GM19328 (cell line): ENCODE results near the gene ZNF573.
A peak's percentile ranks its signal among the peaks of the same experiment; 100 is the strongest.
"Not testable (repeated sequence)": the region's sequence is repeated elsewhere in the genome, so short reads cannot be mapped to it uniquely, and the experiment has no call there.

Experiments used
- ATAC-seq: cut with Tn5 transposase; IDR thresholded peaks from one replicate; pipeline ENCODE4 v1.9.1; 2021; ENCODE audit warnings: mild to moderate bottlenecking, moderate library complexity; ENCODE audit not compliant: unreplicated experiment

The ZNF573 gene

GRCh38 chr19:37779127-37780005, at the start of gene ZNF573:
TSS of gene ZNF573 (minus strand) at chr19:37779586. CDS start at chr19:37773729, 5,857 bp downstream.
- ATAC-seq: peak; percentile 71

- ATAC-seq: no peak
These were observed 38.0 kb upstream of the ZNF573 start for GRCh38 chr19:37817180-37817981.

GRCh38 chr19:37815611-37816010, 36.2 kb upstream of the ZNF573 start:
- ATAC-seq: not testable (repeated sequence)

GRCh38 chr19:37813340-37813739, 34.0 kb upstream of the ZNF573 start:
- no peak for ATAC-seq

GRCh38 chr19:37809366-37809765, 30.0 kb upstream of the ZNF573 start:
- ATAC-seq: no peak

- no peak for ATAC-seq
These were observed 24.0 kb upstream of the ZNF573 start for GRCh38 chr19:37803249-37803840.

GRCh38 chr19:37790244-37790925, 11.0 kb upstream of the ZNF573 start:
- no peak for ATAC-seq

GRCh38 chr19:37778613-37779126, 716 bp downstream of the ZNF573 start:
- ATAC-seq: peak; percentile 19

- no peak for ATAC-seq
These were observed 8.4 kb downstream of the ZNF573 start for GRCh38 chr19:37770985-37771384.

- no peak for ATAC-seq
These were observed 15.9 kb downstream of the ZNF573 start for GRCh38 chr19:37763488-37763887.

- not testable (repeated sequence) for ATAC-seq
These were observed 21.7 kb downstream of the ZNF573 start for GRCh38 chr19:37757683-37758082.

GRCh38 chr19:37738371-37738770, 41.0 kb downstream of the ZNF573 start:
- no peak for ATAC-seq

GRCh38 chr19:37725181-37725580, 54.2 kb downstream of the ZNF573 start:
- ATAC-seq: no peak

- no peak for ATAC-seq
These were observed 59.5 kb downstream of the ZNF573 start for GRCh38 chr19:37719927-37720265.

- ATAC-seq: peak; percentile 97
These were observed 60.1 kb downstream of the ZNF573 start, which contains the start of gene ZNF607 for GRCh38 chr19:37719111-37719926. TSS of gene ZNF607 (minus strand) at chr19:37719761. CDS start at chr19:37711618, 8,143 bp downstream.

GRCh38 chr19:37718304-37718703, 61.1 kb downstream of the ZNF573 start:
- ATAC-seq: no peak

- ATAC-seq: no peak
These were observed 63.2 kb downstream of the ZNF573 start for GRCh38 chr19:37716140-37716539.

- no peak for ATAC-seq
These were observed 73.3 kb downstream of the ZNF573 start for GRCh38 chr19:37706052-37706605.

- ATAC-seq: no peak
These were observed 80.3 kb downstream of the ZNF573 start for GRCh38 chr19:37699057-37699456.
